Mammary epithelial cell (primary cell): Measurements from ENCODE around the gene C2CD4C.

Experiments used
- CTCF ChIP-seq, 2 donors: IDR thresholded peaks in 1 of 2; conservative IDR thresholded peaks in 1 of 2; 2 replicates each; pipeline ENCODE4 v1.5.1; 2011 to 2012; ENCODE audit warnings: inconsistent platforms in 2 of 2, low read length in 2 of 2, mild to moderate bottlenecking in 2 of 2, control low read depth in 1 of 2, low read depth in 1 of 2; ENCODE audit not compliant: insufficient read depth in 1 of 2; ENCODE audit errors: extremely low read depth in 1 of 2
- EZH2 ChIP-seq: IDR thresholded peaks from 2 replicates; pipeline ENCODE4 v1.6.1; 2012; ENCODE audit warnings: low read length, inconsistent platforms, borderline replicate concordance

GRCh38 chr19:362683-363082, 46.3 kb downstream of the C2CD4C start:
- TF ChIP-seq CTCF (conservative IDR thresholded peaks at IDR 0.05 in 1 of 2, IDR thresholded peaks at IDR 0.05 in 1 of 2; ENCODE audit: extremely low read depth in 1 of 2, insufficient read depth in 1 of 2, low read depth in 1 of 2, low read length in 2 of 2) (no peak), EZH2 (no peak)
